ENCODE results near the gene LRRC75A.

GRCh38 chr17:16468428-16468992 lies 23.5 kb downstream of the LRRC75A start:
- TF ChIP-seq CTCF (IDR thresholded peaks at IDR 0.05) (no peak), POLR2A (IDR thresholded peaks at IDR 0.05) (no peak)

All from uterus (tissue), 2 donors.